Activated naive CD8-positive, alpha-beta T cell treated with anti-CD3 and anti-CD28 coated beads for 36 hours (primary cell): Measurements from ENCODE around the gene ING4. TPM values are rescaled to one million over a fixed set of nuclear protein-coding genes. Genes with fewer than 3 reads are reported as not detected.

Experiments
- DNase-seq: peaks from one replicate; pipeline ENCODE4 v3.0.0; 2021
- H3K27ac Mint-ChIP-seq: one replicate; pipeline ENCODE4 v1.8.0; 2022; ENCODE audit warnings: mild to moderate bottlenecking, moderate library complexity, mixed read lengths
- H3K27me3 Mint-ChIP-seq: one replicate; pipeline ENCODE4 v1.8.0; 2022; ENCODE audit warnings: mild to moderate bottlenecking, mixed read lengths
- H3K36me3 Mint-ChIP-seq: one replicate; pipeline ENCODE4 v1.8.0; 2021; ENCODE audit warnings: mild to moderate bottlenecking, mixed read lengths
- H3K4me1 Mint-ChIP-seq: one replicate; pipeline ENCODE4 v1.8.0; 2021; ENCODE audit warnings: mixed read lengths
- H3K4me3 Mint-ChIP-seq: one replicate; pipeline ENCODE4 v1.8.0; 2022; ENCODE audit warnings: mild to moderate bottlenecking, moderate library complexity, mixed read lengths
- H3K9me3 Mint-ChIP-seq: one replicate; pipeline ENCODE4 v1.8.0; 2022; ENCODE audit warnings: mixed read lengths
- total RNA-seq, 2 experiments: library from RNA; stranded (reverse); gene quantifications; one replicate each; pipeline ENCODE4 v1.2.3, GENCODE V29; 2021

ING4 gene
- total RNA-seq, 2 experiments from 2014 or later = 10.9 to 11.1 TPM

DNA sequence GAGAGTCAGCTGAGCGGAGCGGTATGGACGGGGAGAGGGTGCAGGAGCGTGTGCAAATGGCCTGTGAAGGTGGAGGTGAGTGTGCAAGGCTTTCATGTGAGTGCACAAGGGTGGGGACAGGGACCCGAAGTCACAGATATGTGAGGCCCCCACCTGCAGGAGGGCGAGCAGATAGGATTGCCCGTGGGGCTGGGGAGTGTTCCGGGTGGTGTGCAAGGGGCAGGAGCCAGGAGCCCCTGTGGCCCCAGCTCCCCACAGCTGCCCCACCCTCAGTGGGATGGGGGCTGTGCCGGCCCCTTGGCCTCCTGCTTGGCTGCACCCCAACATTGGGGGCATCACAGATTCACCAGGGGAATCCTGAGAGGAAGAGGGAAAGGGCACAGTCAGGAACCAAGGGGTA is 31.8 kb upstream of the ING4 start:
- Mint-ChIP-seq H3K27ac (no peak overlapping the region), H3K4me1 (peaks cover 14% of the 10 kb centered on the region), H3K36me3 (no peaks in the 10 kb centered on the region)

DNA sequence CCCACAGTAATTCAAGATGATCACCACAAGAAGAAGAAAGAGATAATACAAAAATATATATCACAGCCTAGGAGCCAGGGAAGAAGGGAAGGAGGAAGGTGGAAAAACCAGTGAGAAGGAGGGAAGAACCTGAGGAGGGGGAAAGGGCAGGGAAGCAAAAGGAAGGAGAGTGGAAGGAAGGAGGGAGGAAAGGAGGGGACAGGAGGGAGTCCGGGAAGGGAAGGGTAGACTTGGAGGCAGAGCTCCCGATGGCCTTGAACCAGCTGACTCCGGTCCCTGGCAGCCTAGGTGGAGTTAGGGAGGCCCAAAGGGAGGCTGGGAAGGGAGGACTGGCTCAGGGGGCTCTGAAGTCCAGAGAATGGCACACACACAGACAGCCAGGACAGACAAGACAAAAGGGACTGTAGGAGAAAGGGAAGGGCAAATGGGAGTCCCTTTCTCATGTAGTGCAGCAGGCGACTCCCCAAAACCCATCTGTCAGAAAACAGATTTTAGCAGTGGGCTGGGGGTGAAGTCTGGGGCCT is 31.0 kb upstream of the ING4 start:
- Mint-ChIP-seq H3K4me3 (no peak overlapping the region), H3K4me1 (peaks cover 9% of the 10 kb centered on the region), H3K27ac (no peak overlapping the region), H3K27me3 (peaks cover 7% of the 10 kb centered on the region), H3K36me3 (no peaks in the 10 kb centered on the region), H3K9me3 (no peaks in the 10 kb centered on the region)
- DNase-seq = no peak

More for the DNA sequence above, 31.8 kb upstream of the ING4 start:
- peaks cover 15% of the 10 kb centered on the region for H3K27me3 Mint-ChIP-seq
- DNase-seq = no peak
- H3K4me3 Mint-ChIP-seq = no peak overlapping the region
- H3K9me3 Mint-ChIP-seq = no peaks in the 10 kb centered on the region

DNA sequence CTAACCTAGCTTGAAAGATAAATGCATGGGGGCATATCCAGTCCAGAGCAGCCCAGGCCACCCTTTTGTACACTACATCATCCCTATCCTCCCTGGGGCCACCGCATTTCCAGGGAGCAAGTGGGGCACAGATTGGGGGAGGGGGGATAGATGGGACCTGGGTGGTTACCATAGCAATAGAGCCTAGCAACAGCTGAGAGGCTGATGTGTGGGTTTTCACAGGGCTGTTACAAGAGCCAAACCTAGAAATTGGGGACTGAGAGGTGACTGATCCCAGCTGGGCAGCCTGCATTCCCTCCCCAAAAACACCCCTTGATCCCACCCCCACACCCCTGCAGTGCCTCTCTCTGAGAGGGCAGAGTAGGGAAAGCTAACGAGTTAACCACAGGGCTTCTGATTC is 30.0 kb upstream of the ING4 start:
- Mint-ChIP-seq H3K9me3 (no peaks in the 10 kb centered on the region), H3K27ac (no peak overlapping the region)

GRCh38 chr12:6691473-6691872 is 28.6 kb upstream of the ING4 start:
- no peak for DNase-seq
- H3K4me3 Mint-ChIP-seq = no peak overlapping the region
- H3K4me1 Mint-ChIP-seq = peaks cover 25% of the 10 kb centered on the region
- no peaks in the 10 kb centered on the region for H3K27me3 Mint-ChIP-seq
- peaks cover 13% of the 10 kb centered on the region for H3K36me3 Mint-ChIP-seq
- H3K9me3 Mint-ChIP-seq = no peaks in the 10 kb centered on the region
- no peak overlapping the region for H3K27ac Mint-ChIP-seq

More for the DNA sequence above, 30.0 kb upstream of the ING4 start:
- DNase-seq = no peak
- H3K27me3 Mint-ChIP-seq = no peaks in the 10 kb centered on the region
- peaks cover 13% of the 10 kb centered on the region for H3K4me1 Mint-ChIP-seq
- H3K4me3 Mint-ChIP-seq = no peak overlapping the region
- H3K36me3 Mint-ChIP-seq = peaks cover 3% of the 10 kb centered on the region

DNA sequence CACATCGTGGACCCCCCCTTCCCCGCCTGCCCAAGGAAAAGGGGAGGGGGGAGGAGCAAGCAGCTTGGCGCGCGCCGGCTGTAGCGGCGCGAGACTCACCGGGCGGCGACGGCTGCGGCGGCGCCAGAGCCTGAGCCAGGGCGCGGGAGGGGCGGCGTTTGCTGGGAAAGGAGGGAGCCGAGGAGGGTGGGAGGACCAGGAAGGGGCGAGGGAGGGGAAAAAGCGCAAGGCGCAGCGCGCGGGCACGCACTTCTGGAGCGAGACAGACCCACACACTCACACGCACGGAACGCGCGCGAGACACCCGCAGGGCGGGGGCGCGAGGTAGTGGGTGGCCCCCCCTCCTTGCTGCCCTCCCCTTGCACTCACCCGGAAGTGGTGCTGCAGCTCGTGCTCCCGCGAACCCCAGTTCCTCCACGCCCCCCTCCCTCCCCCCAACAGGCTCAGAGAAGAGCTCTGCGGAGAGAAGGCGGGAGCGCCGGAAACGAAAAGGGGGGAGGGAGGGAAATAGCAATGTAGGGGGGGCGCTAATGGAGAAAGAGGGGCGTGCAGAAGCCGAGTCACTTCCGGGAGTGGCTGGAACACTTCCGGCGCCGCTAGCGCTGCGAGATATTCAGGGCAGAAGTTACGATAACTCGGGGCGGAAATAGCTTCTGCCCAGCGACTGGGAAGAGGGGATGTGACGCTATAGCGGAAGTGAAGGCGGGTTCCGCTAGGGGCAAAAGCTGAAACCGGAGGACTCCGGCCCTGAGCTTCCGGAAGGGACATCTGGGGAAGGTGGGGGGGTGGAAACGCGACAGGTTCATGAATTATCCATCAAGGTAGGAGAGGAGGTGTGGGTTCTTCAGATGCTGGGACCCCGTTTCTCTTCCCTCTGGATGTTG is 26.3 kb upstream of the ING4 start, which contains the start of gene ZNF384:
TSS of gene ZNF384 (minus strand) at position 377 of the 884 bp plus-strand sequence. CDS start 9,855 bp downstream, outside the sequence.
- peak within 1 kb of the TSS; percentile 98 for H3K4me3 Mint-ChIP-seq
- H3K4me1 Mint-ChIP-seq = peaks cover 38% of the 10 kb centered on the region
- H3K27ac Mint-ChIP-seq = peak within 1 kb of the TSS; percentile 95
- H3K36me3 Mint-ChIP-seq = peaks cover 27% of the 10 kb centered on the region
- no peaks in the 10 kb centered on the region for H3K27me3 Mint-ChIP-seq
- peak; percentile 94 for DNase-seq
- H3K9me3 Mint-ChIP-seq = no peaks in the 10 kb centered on the region

- Mint-ChIP-seq H3K9me3 (no peaks in the 10 kb centered on the region), H3K4me1 (peaks cover 38% of the 10 kb centered on the region), H3K27ac (peak overlapping the region; percentile 95), H3K36me3 (peaks cover 28% of the 10 kb centered on the region), H3K27me3 (no peaks in the 10 kb centered on the region), H3K4me3 (peak overlapping the region; percentile 98)
- peak; percentile 44 for DNase-seq
These were observed 25.7 kb upstream of the ING4 start for GRCh38 chr12:6688543-6688998.

- Mint-ChIP-seq H3K27me3 (no peaks in the 10 kb centered on the region), H3K36me3 (peaks cover 34% of the 10 kb centered on the region), H3K4me1 (peaks cover 42% of the 10 kb centered on the region), H3K4me3 (peak overlapping the region; percentile 98), H3K27ac (peak overlapping the region; percentile 10), H3K9me3 (no peaks in the 10 kb centered on the region)
- DNase-seq = no peak
These were observed 22.9 kb upstream of the ING4 start for GRCh38 chr12:6685814-6686213.

- Mint-ChIP-seq H3K27me3 (no peaks in the 10 kb centered on the region), H3K4me3 (no peak overlapping the region), H3K4me1 (peaks cover 40% of the 10 kb centered on the region), H3K36me3 (peaks cover 34% of the 10 kb centered on the region), H3K9me3 (no peaks in the 10 kb centered on the region), H3K27ac (peak overlapping the region; percentile 16)
- DNase-seq = peak; percentile 33
These were observed 21.7 kb upstream of the ING4 start for GRCh38 chr12:6684609-6685008.

- no peak overlapping the region for H3K27ac Mint-ChIP-seq
- H3K36me3 Mint-ChIP-seq = peaks cover 36% of the 10 kb centered on the region
- no peak for DNase-seq
- H3K9me3 Mint-ChIP-seq = no peaks in the 10 kb centered on the region
- no peak overlapping the region for H3K4me3 Mint-ChIP-seq
- H3K4me1 Mint-ChIP-seq = peaks cover 3% of the 10 kb centered on the region
- H3K27me3 Mint-ChIP-seq = no peaks in the 10 kb centered on the region
These were observed 14.0 kb upstream of the ING4 start for GRCh38 chr12:6676962-6677361.

- DNase-seq = no peak
- peak overlapping the region; percentile 25 for H3K27ac Mint-ChIP-seq
- H3K9me3 Mint-ChIP-seq = no peaks in the 10 kb centered on the region
- no peaks in the 10 kb centered on the region for H3K27me3 Mint-ChIP-seq
- H3K36me3 Mint-ChIP-seq = peaks cover 27% of the 10 kb centered on the region
- no peak overlapping the region for H3K4me3 Mint-ChIP-seq
- H3K4me1 Mint-ChIP-seq = no peaks in the 10 kb centered on the region
These were observed 9.2 kb upstream of the ING4 start for GRCh38 chr12:6672143-6672542.

DNA sequence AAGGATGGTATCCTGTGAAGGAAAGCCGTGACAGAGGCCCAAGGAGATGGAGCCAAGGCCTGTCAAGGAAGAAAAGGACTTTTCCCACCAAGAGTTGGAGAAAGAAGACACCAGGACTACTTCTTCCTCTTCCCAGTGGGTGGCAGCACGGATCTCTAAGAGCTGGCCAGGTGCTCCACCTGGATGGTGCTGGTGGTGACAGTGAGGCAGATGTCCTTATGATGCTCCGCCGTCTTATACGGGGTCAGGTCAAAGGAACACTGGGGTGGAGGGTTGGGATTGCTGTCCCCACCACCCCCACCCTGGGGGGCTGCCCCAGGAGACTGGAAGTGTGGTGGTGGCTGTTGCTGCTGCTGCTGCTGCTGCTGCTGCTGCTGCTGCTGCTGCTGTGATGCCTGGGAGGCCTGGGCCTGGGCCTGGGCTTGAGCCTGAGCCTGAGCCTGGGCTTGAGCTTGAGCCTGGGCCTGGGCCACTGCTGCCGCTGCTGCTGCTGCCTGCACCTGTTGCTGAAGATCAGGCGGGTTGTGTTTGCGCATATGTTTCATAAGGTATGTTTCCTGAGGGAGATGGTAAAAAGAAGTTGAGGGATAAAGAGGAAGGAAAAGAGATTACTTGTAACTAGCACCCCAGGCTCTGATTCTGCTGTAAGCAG is 4.8 kb upstream of the ING4 start:
- no peaks in the 10 kb centered on the region for H3K27me3 Mint-ChIP-seq
- H3K9me3 Mint-ChIP-seq = no peaks in the 10 kb centered on the region
- DNase-seq = no peak
- no peak overlapping the region for H3K4me3 Mint-ChIP-seq
- peak overlapping the region; percentile 26 for H3K27ac Mint-ChIP-seq
- peaks cover 7% of the 10 kb centered on the region for H3K4me1 Mint-ChIP-seq
- H3K36me3 Mint-ChIP-seq = peaks cover 29% of the 10 kb centered on the region

- Mint-ChIP-seq H3K27ac (no peak overlapping the region), H3K36me3 (peaks cover 19% of the 10 kb centered on the region), H3K9me3 (no peaks in the 10 kb centered on the region)
These were observed 3.3 kb upstream of the ING4 start for GRCh38 chr12:6666211-6666610.

DNA sequence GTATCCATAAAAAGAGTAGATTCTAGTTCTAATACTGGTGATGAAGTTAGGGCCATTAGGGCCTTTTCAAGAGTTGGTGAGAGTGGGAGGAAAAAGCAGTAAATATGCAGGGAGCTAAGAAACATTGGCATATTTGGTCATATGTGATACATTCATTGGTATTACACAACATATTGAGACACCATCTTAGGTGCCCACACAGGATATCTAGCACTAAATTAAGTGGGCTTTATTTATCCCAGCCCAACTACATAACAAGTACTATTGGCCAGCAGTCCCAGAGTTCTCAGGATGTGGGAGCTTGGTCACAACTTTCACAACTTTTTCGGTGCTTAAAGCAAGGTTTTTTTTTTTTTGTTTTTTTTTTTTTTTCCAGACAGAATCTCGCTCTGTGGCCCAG is 2.0 kb upstream of the ING4 start:
- H3K9me3 Mint-ChIP-seq = no peaks in the 10 kb centered on the region
- no peak for DNase-seq
- no peak overlapping the region for H3K4me3 Mint-ChIP-seq
- H3K27me3 Mint-ChIP-seq = no peaks in the 10 kb centered on the region
- H3K4me1 Mint-ChIP-seq = peaks cover 16% of the 10 kb centered on the region
- peak overlapping the region; percentile 40 for H3K27ac Mint-ChIP-seq
- peaks cover 18% of the 10 kb centered on the region for H3K36me3 Mint-ChIP-seq

More at GRCh38 chr12:6666211-6666610, 3.3 kb upstream of the ING4 start:
- Mint-ChIP-seq H3K4me1 (peaks cover 14% of the 10 kb centered on the region), H3K4me3 (no peak overlapping the region), H3K27me3 (no peaks in the 10 kb centered on the region)
- no peak for DNase-seq

GRCh38 chr12:6662602-6662905 is 365 bp downstream of the ING4 start:
- no peak for DNase-seq
- Mint-ChIP-seq H3K9me3 (no peaks in the 10 kb centered on the region), H3K27me3 (no peaks in the 10 kb centered on the region), H3K4me3 (peak overlapping the region; percentile 88), H3K4me1 (peaks cover 19% of the 10 kb centered on the region), H3K36me3 (peaks cover 16% of the 10 kb centered on the region), H3K27ac (peak overlapping the region; percentile 90)

- peaks cover 7% of the 10 kb centered on the region for H3K36me3 Mint-ChIP-seq
- H3K27ac Mint-ChIP-seq = peak overlapping the region; percentile 20
- no peak for DNase-seq
- no peaks in the 10 kb centered on the region for H3K9me3 Mint-ChIP-seq
- H3K27me3 Mint-ChIP-seq = no peaks in the 10 kb centered on the region
- H3K4me1 Mint-ChIP-seq = peaks cover 5% of the 10 kb centered on the region
- H3K4me3 Mint-ChIP-seq = no peak overlapping the region
These were observed 8.9 kb downstream of the ING4 start for GRCh38 chr12:6653987-6654386.
